ENCODE results near the gene STT3A.
"Not testable (repeated sequence)": the region's sequence is repeated elsewhere in the genome, so short reads cannot be mapped to it uniquely, and the experiment has no call there.

Gene STT3A

GRCh38 chr11:125592305-125593113 is at the start of gene STT3A:
STT3A (plus strand) TSS chr11:125592852; CDS start chr11:125595916, 3,064 bp downstream.
- FAIRE-seq (peak; percentile 55), DNase-seq (ENCODE audit: insufficient read length, low spot score) (peak; percentile 93)

GRCh38 chr11:125550780-125551179 is 41.9 kb upstream of the STT3A start:
- DNase-seq (ENCODE audit: insufficient read length, low spot score) = no peak
- FAIRE-seq = no peak

DNA sequence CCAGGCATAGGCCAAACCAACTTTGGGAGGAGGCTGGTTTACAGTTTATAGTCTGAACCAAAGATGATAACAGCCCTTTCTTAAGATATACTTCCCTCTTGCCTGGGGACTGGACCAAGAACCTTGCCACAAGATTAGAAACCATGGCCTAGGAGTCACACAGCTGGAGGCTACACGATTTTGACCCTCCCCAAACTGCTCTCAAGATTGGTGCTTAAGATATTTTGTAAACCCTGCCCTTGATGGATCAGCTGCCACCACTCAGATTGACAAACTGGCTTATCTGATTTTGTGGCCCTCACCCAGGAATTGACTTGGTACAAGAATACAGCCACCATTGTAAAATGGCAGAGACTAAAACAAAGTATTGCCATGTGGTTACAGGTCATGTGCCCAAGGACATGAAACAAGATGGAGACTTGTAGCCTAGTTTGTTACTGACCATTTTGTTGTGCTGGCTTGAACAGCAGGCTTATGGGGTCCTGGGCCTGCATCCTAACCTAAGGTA is 40.8 kb upstream of the STT3A start:
- FAIRE-seq (no peak), DNase-seq (ENCODE audit: insufficient read length, low spot score) (no peak)

DNA sequence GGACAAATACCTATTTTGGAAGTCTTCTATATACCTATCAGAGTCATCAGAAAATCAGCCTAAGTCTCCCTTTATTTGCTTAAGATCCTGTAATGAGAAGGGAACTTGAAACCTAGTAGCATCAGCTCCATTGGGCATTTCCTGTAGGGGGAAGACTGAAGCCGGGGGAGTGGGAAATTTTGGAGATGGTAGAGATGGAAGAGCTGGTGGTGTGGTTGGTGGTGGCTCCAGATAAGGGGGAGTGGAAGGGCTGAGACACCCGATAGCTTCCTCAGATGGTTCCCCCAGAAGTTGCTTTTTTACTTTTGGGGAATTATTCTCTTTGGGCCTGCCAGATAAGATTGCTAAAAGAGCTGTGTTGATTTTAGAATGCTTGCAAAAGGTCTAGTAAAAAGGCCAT is 39.7 kb upstream of the STT3A start:
- no peak for FAIRE-seq
- DNase-seq (ENCODE audit: insufficient read length, low spot score) = no peak

- no peak for DNase-seq (ENCODE audit: insufficient read length, low spot score)
Observed at GRCh38 chr11:125553357-125553756, 39.3 kb upstream of the STT3A start.

GRCh38 chr11:125554038-125554437 is 38.6 kb upstream of the STT3A start:
- FAIRE-seq = no peak

More at GRCh38 chr11:125553357-125553756, 39.3 kb upstream of the STT3A start:
- no peak for FAIRE-seq

GRCh38 chr11:125559888-125560287 is 32.8 kb upstream of the STT3A start:
- no peak for FAIRE-seq
- no peak for DNase-seq (ENCODE audit: insufficient read length, low spot score)

More at GRCh38 chr11:125554038-125554437, 38.6 kb upstream of the STT3A start:
- no peak for DNase-seq (ENCODE audit: insufficient read length, low spot score)

GRCh38 chr11:125561924-125562323 is 30.7 kb upstream of the STT3A start:
- no peak for FAIRE-seq
- DNase-seq (ENCODE audit: insufficient read length, low spot score) = no peak

DNA sequence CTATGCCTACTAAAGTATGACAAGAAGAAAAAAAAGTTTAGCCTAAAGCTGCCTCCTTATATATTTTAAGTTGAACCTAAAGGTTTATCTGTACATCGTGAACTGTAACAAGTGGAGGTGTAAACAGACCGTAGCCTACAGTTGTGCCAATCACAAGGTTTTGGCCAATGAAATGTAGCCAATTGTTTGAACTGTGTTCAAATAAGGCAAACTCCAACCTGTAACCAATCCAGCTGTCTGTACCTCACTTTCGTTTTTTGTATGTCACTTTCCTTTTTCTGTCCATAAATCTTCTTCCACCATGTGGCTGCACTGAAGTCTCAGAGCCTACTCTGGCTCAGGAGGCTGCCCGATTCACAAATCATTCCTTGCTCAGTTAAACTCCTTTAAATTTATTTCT is 30.2 kb upstream of the STT3A start:
- FAIRE-seq = no peak
- no peak for DNase-seq (ENCODE audit: insufficient read length, low spot score)

- no peak for DNase-seq (ENCODE audit: insufficient read length, low spot score)
- no peak for FAIRE-seq
Observed at GRCh38 chr11:125564357-125564756, 28.3 kb upstream of the STT3A start.

DNA sequence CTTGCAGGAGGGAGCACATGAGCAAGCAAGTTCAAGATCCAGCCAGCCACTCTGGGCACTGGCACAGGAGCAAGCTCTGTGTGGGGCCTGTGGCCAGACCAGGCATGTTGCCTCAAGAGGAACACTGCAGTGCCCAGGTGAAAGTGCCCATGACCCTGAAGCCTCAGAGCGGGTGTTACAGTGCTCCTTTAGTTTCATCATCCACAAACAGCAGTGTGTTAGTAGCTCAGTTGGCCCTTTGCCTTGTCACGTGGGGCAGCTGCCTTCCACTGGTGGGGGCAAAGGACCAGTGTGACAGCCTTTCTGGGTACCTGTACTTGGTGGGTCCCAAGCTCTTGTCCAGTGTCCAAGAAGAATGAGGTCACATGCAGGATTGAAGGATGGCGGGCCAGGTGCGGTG is 26.4 kb upstream of the STT3A start:
- DNase-seq (ENCODE audit: insufficient read length, low spot score) = no peak
- FAIRE-seq = no peak

DNA sequence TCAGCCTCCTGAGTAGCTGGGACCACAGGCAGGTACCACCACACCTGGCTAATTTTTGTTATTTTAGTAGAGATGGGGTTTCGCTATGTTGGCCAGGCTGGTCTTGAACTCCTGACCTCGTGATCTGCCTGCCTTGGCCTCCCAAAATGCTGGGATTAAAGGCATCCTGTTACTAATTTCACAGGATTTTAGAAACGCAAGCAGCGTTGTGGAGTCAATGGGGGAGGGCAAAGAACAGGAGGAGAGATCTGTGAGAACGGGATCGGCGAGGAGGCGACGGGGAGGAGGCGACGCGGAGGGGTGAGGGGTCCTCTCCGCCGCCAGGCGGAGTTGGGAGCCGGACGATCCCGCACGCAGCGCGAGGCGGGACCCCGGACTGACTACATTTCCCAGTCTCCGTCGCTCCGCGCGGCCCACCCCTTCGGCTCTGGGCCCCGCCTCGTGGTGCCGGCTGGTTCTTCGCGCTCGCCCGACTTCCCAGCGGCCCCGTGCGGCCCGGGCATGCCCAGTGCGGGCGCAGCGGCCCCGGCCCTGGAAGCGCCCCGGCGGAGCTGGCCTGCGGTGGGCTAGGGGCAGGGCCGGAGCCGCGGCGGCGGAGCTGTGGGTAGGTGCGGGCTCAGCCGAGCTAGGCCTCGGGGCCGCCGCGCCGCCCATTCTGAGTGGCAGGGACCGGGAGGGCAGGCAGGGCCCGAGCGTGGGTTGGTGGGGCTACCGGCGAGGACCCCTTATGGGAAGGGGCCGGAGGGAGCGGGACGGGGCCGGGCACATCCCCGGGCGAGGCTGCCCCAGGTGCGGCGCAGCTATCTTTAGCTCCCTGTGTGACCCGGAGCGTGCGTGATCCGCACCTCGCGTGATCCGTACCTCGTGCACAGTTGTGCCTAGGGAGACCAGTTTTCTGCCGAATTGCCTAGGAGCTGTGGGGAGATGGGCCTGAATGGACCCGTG is 23.4 kb upstream of the STT3A start, which contains the start of gene EI24:
EI24 (plus strand) TSS at position 508 of the 945 bp plus-strand sequence. CDS start 3,051 bp downstream, outside the sequence.
- DNase-seq (ENCODE audit: insufficient read length, low spot score) = peak; percentile 84
- FAIRE-seq = peak; percentile 28

DNA sequence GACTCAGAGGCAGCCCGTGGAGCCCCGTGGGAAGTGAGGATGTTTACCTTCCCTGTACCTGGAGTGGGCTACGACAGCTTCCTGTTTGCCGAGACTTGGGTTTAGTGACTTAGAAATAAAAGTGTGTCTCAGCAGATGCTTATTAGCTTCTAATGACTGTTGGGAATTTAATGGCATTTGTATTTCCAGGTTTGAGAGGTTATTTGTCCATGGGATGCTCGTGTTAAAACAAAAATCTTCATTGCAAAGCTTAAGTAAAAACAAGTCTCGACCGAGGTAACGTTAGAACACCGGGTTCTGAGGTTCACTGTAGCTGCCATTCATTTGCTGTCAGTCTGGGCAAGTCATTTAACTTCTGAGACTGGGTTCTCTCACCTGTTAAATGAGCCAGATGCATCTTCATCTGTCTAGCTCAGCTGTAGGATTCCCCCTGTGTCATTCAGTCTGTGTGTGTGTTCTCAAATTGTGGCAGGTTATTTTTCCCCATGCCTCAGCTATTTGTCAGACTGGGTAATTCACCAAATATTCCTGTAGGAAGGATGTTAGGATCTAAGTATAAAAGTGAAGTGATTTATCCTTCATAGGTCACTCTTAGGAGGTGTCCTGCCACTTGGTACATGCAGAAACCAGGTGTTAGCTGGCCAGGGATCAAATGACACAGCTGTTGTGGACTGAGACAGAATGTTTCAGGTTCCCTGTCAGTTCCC is 22.6 kb upstream of the STT3A start:
- no peak for DNase-seq (ENCODE audit: insufficient read length, low spot score)
- no peak for FAIRE-seq

GRCh38 chr11:125570952-125571351 is 21.7 kb upstream of the STT3A start:
- no peak for DNase-seq (ENCODE audit: insufficient read length, low spot score)
- no peak for FAIRE-seq

GRCh38 chr11:125572916-125573315 is 19.7 kb upstream of the STT3A start:
- no peak for FAIRE-seq
- DNase-seq (ENCODE audit: insufficient read length, low spot score) = no peak

- not testable (repeated sequence) for FAIRE-seq; DNase-seq (ENCODE audit: insufficient read length, low spot score)
Observed at GRCh38 chr11:125577181-125577580, 15.5 kb upstream of the STT3A start.

DNA sequence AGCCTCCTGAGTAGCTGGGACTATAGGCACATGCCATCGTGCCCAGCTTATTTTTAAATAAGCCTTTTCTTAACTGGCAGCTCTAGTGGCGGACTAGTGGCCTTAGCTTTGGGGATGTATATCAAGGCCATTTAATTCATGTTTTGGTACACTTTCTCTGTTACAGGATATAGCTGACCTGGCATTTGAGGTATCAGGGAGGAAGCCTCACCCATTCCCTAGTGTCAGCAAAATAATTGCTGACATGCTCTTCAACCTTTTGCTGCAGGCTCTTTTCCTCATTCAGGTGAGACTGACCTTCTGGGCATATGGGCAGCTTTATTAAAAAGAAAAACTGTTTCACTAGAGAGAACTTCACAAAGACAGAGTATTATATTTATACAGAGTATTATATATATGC is 13.9 kb upstream of the STT3A start:
- DNase-seq (ENCODE audit: insufficient read length, low spot score) = no peak
- FAIRE-seq = no peak

DNA sequence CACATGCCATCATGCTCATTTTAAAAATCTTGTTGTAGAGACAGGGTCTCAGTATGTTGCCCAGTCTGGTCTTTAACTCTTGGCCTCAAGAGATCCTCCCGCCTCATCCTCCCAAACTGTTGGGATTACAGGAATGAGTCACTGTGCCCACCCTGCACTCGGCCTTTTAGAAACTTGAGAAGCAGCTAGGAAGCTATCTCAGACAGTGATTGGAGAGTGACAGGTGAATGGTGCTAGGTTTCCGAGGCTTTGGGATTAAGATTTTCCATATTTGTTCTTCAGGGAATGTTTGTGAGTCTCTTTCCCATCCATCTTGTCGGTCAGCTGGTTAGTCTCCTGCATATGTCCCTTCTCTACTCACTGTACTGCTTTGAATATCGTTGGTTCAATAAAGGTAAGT is 12.8 kb upstream of the STT3A start:
- FAIRE-seq = no peak

GRCh38 chr11:125583496-125583895 is 9.2 kb upstream of the STT3A start:
- FAIRE-seq (no peak), DNase-seq (ENCODE audit: insufficient read length, low spot score) (no peak)

More for the DNA sequence above, 12.8 kb upstream of the STT3A start:
- no peak for DNase-seq (ENCODE audit: insufficient read length, low spot score)

DNA sequence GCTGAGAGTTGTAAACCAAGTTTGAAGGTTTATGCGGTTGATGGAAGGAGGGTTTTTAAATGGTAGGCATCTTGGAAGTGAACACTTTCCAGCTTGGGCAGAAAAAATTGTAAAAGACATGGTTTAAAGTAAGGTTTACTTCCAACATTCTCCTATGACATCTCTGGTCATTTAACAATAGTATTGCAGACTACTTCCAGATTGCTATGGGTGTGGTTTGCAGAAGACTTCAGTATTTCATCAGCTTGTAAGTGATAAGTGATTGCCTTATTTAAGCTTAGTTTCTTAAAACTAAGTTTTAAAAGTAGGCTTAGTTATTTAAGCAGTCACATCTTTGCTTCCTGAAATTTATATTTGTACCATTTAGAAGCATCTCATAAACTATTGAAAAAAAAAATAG is 7.2 kb upstream of the STT3A start:
- FAIRE-seq = no peak
- DNase-seq (ENCODE audit: insufficient read length, low spot score) = no peak

All from HTR-8/SVneo (cell line).